Measurements from ENCODE around the gene NCLN.
A peak's percentile ranks its signal among the peaks of the same experiment; 100 is the strongest.

Gene NCLN, protein sequence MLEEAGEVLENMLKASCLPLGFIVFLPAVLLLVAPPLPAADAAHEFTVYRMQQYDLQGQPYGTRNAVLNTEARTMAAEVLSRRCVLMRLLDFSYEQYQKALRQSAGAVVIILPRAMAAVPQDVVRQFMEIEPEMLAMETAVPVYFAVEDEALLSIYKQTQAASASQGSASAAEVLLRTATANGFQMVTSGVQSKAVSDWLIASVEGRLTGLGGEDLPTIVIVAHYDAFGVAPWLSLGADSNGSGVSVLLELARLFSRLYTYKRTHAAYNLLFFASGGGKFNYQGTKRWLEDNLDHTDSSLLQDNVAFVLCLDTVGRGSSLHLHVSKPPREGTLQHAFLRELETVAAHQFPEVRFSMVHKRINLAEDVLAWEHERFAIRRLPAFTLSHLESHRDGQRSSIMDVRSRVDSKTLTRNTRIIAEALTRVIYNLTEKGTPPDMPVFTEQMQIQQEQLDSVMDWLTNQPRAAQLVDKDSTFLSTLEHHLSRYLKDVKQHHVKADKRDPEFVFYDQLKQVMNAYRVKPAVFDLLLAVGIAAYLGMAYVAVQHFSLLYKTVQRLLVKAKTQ

DNA sequence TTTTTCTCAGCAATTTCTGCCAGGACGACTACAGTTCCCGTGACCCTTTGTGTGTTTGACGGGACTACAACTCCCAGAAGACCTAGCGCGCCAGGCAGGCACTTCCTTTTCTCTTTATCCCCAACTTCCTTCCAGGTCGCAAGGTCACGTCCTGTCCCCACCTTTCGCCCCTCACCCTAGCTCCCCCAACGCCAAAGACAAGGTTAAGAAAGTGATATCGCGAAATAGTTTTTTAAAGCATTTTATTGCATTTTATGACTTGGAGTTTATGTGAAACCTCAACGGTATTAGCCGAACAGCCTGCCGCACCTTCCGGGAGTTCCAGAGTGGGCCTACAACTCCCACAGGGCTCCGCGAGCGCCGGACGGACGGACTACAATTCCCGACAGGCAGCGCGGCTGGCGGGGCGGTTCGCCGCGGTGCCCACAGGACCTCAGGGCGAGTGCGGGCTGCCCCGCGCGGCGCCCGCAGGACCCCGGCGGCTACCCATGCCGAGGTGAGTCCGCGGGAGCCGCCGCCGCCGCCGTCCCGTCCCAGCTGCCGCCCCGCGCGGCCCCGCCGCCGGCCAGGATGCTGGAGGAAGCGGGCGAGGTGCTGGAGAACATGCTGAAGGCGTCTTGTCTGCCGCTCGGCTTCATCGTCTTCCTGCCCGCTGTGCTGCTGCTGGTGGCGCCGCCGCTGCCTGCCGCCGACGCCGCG, at the start of gene NCLN:
TSS of gene NCLN (plus strand) at position 470 of the 699 bp plus-strand sequence. CDS start at position 571, 101 bp downstream.
- Mint-ChIP-seq H3K4me3 (peak within 1 kb of the TSS; percentile 94), H3K36me3 (ENCODE audit: insufficient read depth) (peaks cover 44% of the 10 kb centered on the region), H3K9me3 (no peaks in the 10 kb centered on the region), H3K4me1 (peaks cover 56% of the 10 kb centered on the region), H3K27me3 (no peaks in the 10 kb centered on the region), H3K27ac (ENCODE audit: low read depth) (peak within 1 kb of the TSS; percentile 84)
- DNase-seq (ENCODE audit: low spot score in 2 of 2) (peak; percentile 92 to 94), ATAC-seq (replicated peaks; ENCODE audit: extremely low read depth, poor library complexity, severe bottlenecking) (peak; percentile 86)

DNA sequence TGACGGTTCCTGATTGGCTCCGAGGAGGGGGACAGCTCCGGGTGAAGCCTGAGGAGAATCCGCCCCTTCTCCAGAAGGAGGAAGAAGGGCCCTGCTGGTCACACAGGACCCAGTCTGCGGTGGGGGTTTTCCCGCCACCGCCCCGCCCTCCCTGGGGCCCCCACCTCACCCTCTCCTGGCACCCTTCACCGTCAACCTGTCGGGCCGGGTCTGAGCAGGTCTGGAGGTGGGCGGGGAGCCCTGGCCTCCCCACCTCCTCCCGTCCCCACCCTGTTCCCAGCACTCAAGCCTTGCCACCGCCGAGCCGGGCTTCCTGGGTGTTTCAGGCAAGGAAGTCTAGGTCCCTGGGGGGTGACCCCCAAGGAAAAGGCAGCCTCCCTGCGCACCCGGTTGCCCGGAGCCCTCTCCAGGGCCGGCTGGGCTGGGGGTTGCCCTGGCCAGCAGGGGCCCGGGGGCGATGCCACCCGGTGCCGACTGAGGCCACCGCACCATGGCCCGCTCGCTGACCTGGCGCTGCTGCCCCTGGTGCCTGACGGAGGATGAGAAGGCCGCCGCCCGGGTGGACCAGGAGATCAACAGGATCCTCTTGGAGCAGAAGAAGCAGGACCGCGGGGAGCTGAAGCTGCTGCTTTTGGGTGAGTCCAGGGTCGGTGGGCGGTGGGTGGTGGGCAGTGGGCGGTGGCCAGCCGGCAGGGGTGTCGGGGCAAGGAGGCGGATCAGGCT, 49.6 kb upstream of the NCLN start, which contains the start of gene GNA15:
TSS of gene GNA15 (plus strand) at position 73 of the 723 bp plus-strand sequence. CDS start at position 491, 418 bp downstream.
- H3K9me3 Mint-ChIP-seq: no peaks in the 10 kb centered on the region
- H3K4me1 Mint-ChIP-seq: peaks cover 13% of the 10 kb centered on the region
- H3K4me3 Mint-ChIP-seq: peak within 1 kb of the TSS; percentile 18
- no peak for ATAC-seq (replicated peaks; ENCODE audit: extremely low read depth, poor library complexity, severe bottlenecking)
- H3K27me3 Mint-ChIP-seq: peaks cover 8% of the 10 kb centered on the region
- peak within 1 kb of the TSS; percentile 44 for H3K27ac Mint-ChIP-seq (ENCODE audit: low read depth)
- H3K36me3 Mint-ChIP-seq (ENCODE audit: insufficient read depth): peaks cover 2% of the 10 kb centered on the region
- no peak for DNase-seq (ENCODE audit: low spot score in 2 of 2)

DNA sequence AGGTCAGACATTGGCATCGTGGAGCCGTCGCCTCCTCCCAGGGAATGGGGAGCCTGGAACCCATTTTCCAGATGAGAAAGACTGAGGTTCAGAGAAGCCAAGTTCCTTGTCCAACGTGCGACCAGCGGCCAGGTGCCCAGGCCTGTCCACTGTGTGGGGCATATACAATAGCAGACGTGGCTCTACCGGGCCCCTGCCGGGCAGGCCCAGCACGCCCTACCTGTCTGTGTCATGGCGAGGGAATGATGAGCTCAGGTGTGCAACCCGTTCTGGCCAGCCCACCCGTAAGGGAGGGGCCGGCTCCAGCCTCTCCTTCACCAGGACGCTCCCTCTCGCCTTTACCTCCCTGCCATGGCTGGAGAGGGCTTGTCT, 49.1 kb upstream of the NCLN start:
- DNase-seq (ENCODE audit: low spot score in 2 of 2) (no peak), ATAC-seq (replicated peaks; ENCODE audit: extremely low read depth, poor library complexity, severe bottlenecking) (no peak)
- peaks cover 2% of the 10 kb centered on the region for H3K36me3 Mint-ChIP-seq (ENCODE audit: insufficient read depth)
- peak overlapping the region; percentile 44 for H3K27ac Mint-ChIP-seq (ENCODE audit: low read depth)
- peaks cover 13% of the 10 kb centered on the region for H3K4me1 Mint-ChIP-seq
- no peak overlapping the region for H3K4me3 Mint-ChIP-seq
- H3K9me3 Mint-ChIP-seq: no peaks in the 10 kb centered on the region
- peaks cover 8% of the 10 kb centered on the region for H3K27me3 Mint-ChIP-seq

DNA sequence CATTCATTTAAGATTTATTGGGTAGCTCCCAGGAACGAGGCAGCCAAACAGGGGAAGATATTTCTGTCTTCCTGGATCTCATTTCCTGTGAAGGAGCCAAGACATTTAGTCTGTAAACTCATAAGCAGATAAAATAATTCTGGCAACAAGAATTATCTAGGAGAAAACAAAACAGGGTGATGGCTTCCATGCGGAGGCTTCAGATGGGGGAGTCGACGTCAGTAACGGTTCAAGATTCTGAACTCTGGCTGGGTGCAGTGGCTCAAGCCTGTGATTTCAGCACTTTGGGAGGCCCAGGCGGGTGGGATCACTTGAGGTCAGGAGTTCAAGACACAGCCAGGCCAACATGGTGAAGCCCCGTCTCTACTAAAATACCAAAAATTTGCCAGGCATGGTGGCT, 48.6 kb upstream of the NCLN start:
- peaks cover 13% of the 10 kb centered on the region for H3K4me1 Mint-ChIP-seq
- ATAC-seq (replicated peaks; ENCODE audit: extremely low read depth, poor library complexity, severe bottlenecking): no peak
- peak overlapping the region; percentile 44 for H3K27ac Mint-ChIP-seq (ENCODE audit: low read depth)
- peaks cover 8% of the 10 kb centered on the region for H3K27me3 Mint-ChIP-seq
- H3K4me3 Mint-ChIP-seq: no peak overlapping the region
- H3K9me3 Mint-ChIP-seq: no peaks in the 10 kb centered on the region
- H3K36me3 Mint-ChIP-seq (ENCODE audit: insufficient read depth): peaks cover 2% of the 10 kb centered on the region
- DNase-seq (ENCODE audit: low spot score in 2 of 2): no peak

DNA sequence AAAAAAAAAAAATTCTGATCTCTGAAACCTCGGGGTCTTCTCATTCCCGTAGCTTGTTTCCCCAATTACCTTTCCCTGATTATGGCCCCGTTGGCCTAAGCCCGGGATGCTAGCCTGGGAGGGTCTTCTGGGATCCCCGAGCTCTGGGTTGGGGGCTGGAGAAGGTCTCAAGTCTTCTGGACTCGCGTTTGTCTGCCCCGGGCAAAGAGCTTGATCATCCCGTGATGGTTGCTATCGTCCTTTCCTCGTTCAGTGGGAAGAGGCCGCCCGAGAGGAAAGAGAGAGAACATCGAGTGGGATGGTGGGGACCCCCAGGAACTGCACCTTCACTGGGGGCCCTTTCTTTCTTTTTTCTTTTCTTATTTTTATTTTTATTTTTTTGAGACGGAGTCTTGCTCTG, 47.5 kb upstream of the NCLN start:
- Mint-ChIP-seq H3K4me1 (peaks cover 7% of the 10 kb centered on the region), H3K4me3 (no peak overlapping the region)

DNA sequence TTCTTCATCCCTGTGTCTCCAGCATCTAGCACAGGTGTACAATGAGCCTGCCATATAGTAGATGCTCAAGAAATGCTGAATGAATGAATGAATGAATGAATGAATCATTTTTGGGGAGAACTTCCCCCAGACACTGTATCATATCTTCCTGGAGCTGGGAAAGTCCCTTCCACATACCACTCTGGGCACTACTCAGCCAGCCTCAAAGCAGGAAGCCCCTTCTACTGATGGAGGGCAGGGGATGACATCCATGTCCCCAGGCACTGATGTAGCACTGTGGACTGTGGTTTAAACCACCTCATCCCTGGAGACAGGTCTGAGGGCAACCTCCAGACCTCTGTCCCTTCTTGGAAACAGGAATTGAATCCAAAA, 45.1 kb upstream of the NCLN start:
- H3K9me3 Mint-ChIP-seq: no peaks in the 10 kb centered on the region
- DNase-seq (ENCODE audit: low spot score in 2 of 2): no peak
- ATAC-seq (replicated peaks; ENCODE audit: extremely low read depth, poor library complexity, severe bottlenecking): no peak
- no peak overlapping the region for H3K4me3 Mint-ChIP-seq
- H3K27me3 Mint-ChIP-seq: peaks cover 8% of the 10 kb centered on the region
- no peak overlapping the region for H3K27ac Mint-ChIP-seq (ENCODE audit: low read depth)
- H3K36me3 Mint-ChIP-seq (ENCODE audit: insufficient read depth): no peaks in the 10 kb centered on the region
- H3K4me1 Mint-ChIP-seq: no peaks in the 10 kb centered on the region

More for the DNA sequence above, 47.5 kb upstream of the NCLN start:
- no peak for DNase-seq (ENCODE audit: low spot score in 2 of 2)
- no peaks in the 10 kb centered on the region for H3K9me3 Mint-ChIP-seq
- no peak for ATAC-seq (replicated peaks; ENCODE audit: extremely low read depth, poor library complexity, severe bottlenecking)
- peaks cover 8% of the 10 kb centered on the region for H3K27me3 Mint-ChIP-seq
- no peaks in the 10 kb centered on the region for H3K36me3 Mint-ChIP-seq (ENCODE audit: insufficient read depth)
- no peak overlapping the region for H3K27ac Mint-ChIP-seq (ENCODE audit: low read depth)

DNA sequence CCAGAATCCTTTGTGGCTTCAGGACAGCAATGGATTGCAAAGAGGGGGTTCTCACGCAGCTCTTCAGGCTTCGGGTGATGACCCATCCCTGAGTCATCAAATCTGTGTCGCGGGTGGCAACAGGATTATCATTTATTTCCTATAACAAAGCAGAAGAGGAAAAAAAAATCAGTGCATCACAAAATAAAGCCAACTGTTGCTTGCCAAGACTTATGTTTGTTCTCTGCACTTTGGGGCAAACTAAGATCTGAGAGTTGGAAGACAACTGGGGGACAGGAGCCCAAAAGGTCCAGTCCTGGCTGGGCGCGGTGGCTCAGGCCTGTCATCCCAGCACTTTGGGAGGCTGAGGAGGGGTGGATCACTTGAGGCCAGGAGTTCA, 43.4 kb upstream of the NCLN start:
- DNase-seq (ENCODE audit: low spot score in 2 of 2) (no peak), ATAC-seq (replicated peaks; ENCODE audit: extremely low read depth, poor library complexity, severe bottlenecking) (no peak)
- no peaks in the 10 kb centered on the region for H3K9me3 Mint-ChIP-seq
- H3K4me3 Mint-ChIP-seq: no peak overlapping the region
- peaks cover 5% of the 10 kb centered on the region for H3K4me1 Mint-ChIP-seq
- H3K36me3 Mint-ChIP-seq (ENCODE audit: insufficient read depth): peaks cover 2% of the 10 kb centered on the region
- H3K27ac Mint-ChIP-seq (ENCODE audit: low read depth): no peak overlapping the region
- peaks cover under 1% of the 10 kb centered on the region for H3K27me3 Mint-ChIP-seq

DNA sequence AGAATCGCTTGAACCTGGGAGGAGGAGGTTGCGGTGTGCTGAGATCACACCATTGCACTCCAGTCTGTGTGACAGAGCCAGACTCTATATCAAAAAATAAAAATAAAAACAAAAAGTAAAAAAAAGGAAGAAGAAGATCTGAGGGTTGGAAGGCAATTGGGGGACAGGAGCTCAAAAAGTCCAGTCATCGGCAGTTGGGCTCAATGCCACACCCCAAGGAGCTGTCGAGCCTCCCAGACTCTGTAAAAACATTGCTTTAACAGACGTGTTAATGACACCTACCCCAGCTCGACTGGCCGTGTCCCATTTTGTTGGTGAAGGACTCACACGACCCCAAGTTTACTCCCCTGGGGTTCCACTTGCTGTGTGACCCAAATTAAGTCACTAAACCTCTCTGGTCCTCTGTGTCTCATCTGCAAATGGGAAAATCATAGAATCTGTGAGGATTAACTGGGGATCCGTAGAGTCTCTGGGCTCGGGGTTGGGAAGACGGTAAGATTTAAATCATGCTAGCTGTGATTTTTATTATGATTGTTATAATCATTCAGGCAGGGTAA, 42.9 kb upstream of the NCLN start:
- H3K4me3 Mint-ChIP-seq: no peak overlapping the region
- H3K9me3 Mint-ChIP-seq: no peaks in the 10 kb centered on the region
- DNase-seq (ENCODE audit: low spot score in 2 of 2): no peak
- H3K36me3 Mint-ChIP-seq (ENCODE audit: insufficient read depth): peaks cover 2% of the 10 kb centered on the region
- no peak for ATAC-seq (replicated peaks; ENCODE audit: extremely low read depth, poor library complexity, severe bottlenecking)
- peaks cover 5% of the 10 kb centered on the region for H3K4me1 Mint-ChIP-seq
- no peak overlapping the region for H3K27ac Mint-ChIP-seq (ENCODE audit: low read depth)
- no peaks in the 10 kb centered on the region for H3K27me3 Mint-ChIP-seq

DNA sequence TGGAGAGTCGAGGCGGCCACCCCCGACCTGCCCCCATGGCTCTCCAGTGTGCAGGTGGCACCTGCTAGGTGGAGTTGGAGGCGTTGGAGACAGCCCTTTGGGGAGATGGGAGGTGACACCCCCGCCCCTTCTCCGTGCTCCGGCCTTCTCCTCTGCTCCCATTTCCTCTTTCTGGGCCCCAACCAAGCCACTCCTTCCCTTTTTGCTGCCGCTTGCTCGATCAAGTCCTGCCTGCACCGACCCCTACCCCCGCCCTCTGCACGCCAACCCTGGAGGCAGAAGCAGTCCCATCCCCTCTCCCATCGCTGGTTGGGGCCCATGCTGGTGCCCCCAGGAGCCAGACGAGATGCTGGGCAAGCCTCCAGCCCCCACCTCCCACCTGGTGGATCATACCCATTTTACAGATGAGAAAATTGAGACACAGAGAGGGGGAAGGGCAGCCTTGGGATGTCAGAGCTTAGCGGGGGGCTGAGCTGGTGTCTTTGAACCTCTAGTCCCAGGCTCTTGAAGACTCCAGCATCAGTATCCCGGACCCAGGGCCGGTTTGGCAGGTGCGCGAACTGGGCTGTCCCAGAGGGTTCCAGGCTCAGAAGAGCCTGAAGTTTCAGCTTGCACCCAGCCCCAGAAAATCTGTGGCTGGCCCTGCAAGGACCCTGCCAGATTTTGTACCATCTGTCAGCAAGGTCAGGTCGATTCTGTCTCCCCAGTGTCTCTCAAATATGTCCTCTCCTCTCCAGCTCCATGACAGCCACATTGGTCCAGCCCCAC, 39.6 kb upstream of the NCLN start:
- Mint-ChIP-seq H3K4me3 (no peak overlapping the region), H3K27ac (ENCODE audit: low read depth) (peak overlapping the region; percentile 25), H3K27me3 (no peaks in the 10 kb centered on the region), H3K36me3 (ENCODE audit: insufficient read depth) (peaks cover 2% of the 10 kb centered on the region), H3K9me3 (no peaks in the 10 kb centered on the region), H3K4me1 (peaks cover 5% of the 10 kb centered on the region)
- peak; percentile 43 for ATAC-seq (replicated peaks; ENCODE audit: extremely low read depth, poor library complexity, severe bottlenecking)
- no peak for DNase-seq (ENCODE audit: low spot score in 2 of 2)

DNA sequence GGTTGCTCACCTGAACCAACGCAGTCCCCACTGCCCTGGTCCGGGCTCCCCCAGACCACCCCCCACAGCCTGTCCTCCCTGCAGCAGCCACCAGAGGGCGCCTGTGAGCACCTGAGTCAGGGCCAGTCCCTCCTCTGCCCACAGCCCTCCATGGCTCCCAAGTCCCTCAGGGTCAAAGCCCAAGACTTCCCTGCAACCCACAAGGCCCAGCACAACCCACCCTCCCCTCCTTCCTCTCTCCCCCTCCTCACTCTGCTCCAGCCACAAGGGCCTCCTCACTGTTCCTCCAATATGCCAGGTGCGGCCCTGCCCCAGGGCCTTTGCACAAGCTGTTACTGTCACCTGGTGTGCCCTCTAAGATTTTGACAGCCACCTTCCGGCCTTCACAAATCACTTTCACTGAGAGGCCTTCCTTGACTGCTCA, 39.0 kb upstream of the NCLN start:
- peak; percentile 49 to 72 for DNase-seq (ENCODE audit: low spot score in 2 of 2)

DNA sequence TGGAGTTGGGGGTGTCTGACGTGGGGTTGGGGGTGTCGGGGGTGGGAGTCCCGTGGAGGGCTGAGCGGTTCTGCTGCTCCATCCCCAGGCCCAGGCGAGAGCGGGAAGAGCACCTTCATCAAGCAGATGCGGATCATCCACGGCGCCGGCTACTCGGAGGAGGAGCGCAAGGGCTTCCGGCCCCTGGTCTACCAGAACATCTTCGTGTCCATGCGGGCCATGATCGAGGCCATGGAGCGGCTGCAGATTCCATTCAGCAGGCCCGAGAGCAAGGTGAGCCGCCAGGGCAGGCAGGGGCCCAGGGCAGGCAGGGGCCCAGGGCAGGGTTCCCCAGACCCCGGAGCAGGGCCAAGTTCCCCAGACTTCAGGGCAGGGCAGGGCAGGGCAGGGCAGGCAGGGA, 37.2 kb upstream of the NCLN start:
- H3K9me3 Mint-ChIP-seq: no peaks in the 10 kb centered on the region
- no peaks in the 10 kb centered on the region for H3K27me3 Mint-ChIP-seq
- DNase-seq (ENCODE audit: low spot score in 2 of 2): no peak
- no peak overlapping the region for H3K4me3 Mint-ChIP-seq
- H3K4me1 Mint-ChIP-seq: peaks cover 5% of the 10 kb centered on the region
- ATAC-seq (replicated peaks; ENCODE audit: extremely low read depth, poor library complexity, severe bottlenecking): no peak
- no peak overlapping the region for H3K27ac Mint-ChIP-seq (ENCODE audit: low read depth)
- H3K36me3 Mint-ChIP-seq (ENCODE audit: insufficient read depth): peaks cover 2% of the 10 kb centered on the region

More for the DNA sequence above, 39.0 kb upstream of the NCLN start:
- Mint-ChIP-seq H3K4me1 (peaks cover 5% of the 10 kb centered on the region), H3K9me3 (no peaks in the 10 kb centered on the region), H3K36me3 (ENCODE audit: insufficient read depth) (peaks cover 2% of the 10 kb centered on the region), H3K27me3 (no peaks in the 10 kb centered on the region), H3K27ac (ENCODE audit: low read depth) (peak overlapping the region; percentile 25), H3K4me3 (no peak overlapping the region)
- peak; percentile 36 for ATAC-seq (replicated peaks; ENCODE audit: extremely low read depth, poor library complexity, severe bottlenecking)
